OCI-LY1 (cell line): ENCODE measurements around the gene CTXN2.

Experiments
- H2AFZ ChIP-seq: fragments of 200-600 bp; sonication (generic), shearing (Covaris generic); 2 replicates; pipeline ENCODE4 v1.6.0; 2014; ENCODE audit warnings: antibody characterized with exemption, mild to moderate bottlenecking, low read length
- H3F3A ChIP-seq: fragments of 200-600 bp; sonication (generic), shearing (Covaris generic); 2 replicates; pipeline ENCODE4 v1.6.0; 2014; ENCODE audit warnings: mild to moderate bottlenecking, antibody characterized with exemption, low read length, moderate library complexity; ENCODE audit not compliant: insufficient read depth
- H3K27ac ChIP-seq: fragments of 200-600 bp; sonication (generic); 2 replicates; pipeline ENCODE4 v1.5.1; 2014; ENCODE audit warnings: low read length, mixed run types, mild to moderate bottlenecking, low read depth; ENCODE audit not compliant: poor library complexity, severe bottlenecking
- H3K27me3 ChIP-seq: fragments of 200-600 bp; sonication (generic); 2 replicates; pipeline ENCODE4 v1.6.0; 2014; ENCODE audit warnings: antibody characterized with exemption, mild to moderate bottlenecking, low read length, moderate library complexity; ENCODE audit not compliant: insufficient read depth
- H3K36me3 ChIP-seq: fragments of 200-600 bp; sonication (generic); 2 replicates; pipeline ENCODE4 v1.6.1; 2014; ENCODE audit warnings: mild to moderate bottlenecking, antibody characterized with exemption, low read length, moderate library complexity, mixed read lengths; ENCODE audit not compliant: insufficient read depth
- H3K4me1 ChIP-seq: fragments of 200-600 bp; sonication (generic); 2 replicates; pipeline ENCODE4 v1.5.1; 2014; ENCODE audit warnings: mild to moderate bottlenecking, low read length, moderate library complexity; ENCODE audit not compliant: insufficient read depth, severe bottlenecking
- H3K4me2 ChIP-seq: fragments of 200-600 bp; sonication (generic), shearing (Covaris generic); 2 replicates; pipeline ENCODE4 v1.6.1; 2014; ENCODE audit warnings: low read length
- H3K4me3 ChIP-seq: fragments of 200-600 bp; sonication (generic); 2 replicates; pipeline ENCODE4 v1.5.1; 2014; ENCODE audit warnings: low read length, low read depth, mild to moderate bottlenecking, mixed read lengths; ENCODE audit not compliant: poor library complexity, severe bottlenecking
- H3K79me2 ChIP-seq: fragments of 200-600 bp; shearing (Covaris generic); 2 replicates; pipeline ENCODE4 v1.6.1; 2016; ENCODE audit warnings: mixed run types, low read length, mixed read lengths; ENCODE audit not compliant: insufficient read depth
- H3K9ac ChIP-seq: fragments of 200-600 bp; sonication (generic), shearing (Covaris generic); 2 replicates; pipeline ENCODE4 v1.6.1; 2014; ENCODE audit warnings: mild to moderate bottlenecking, low read length, mixed read lengths
- H3K9me2 ChIP-seq: fragments of 200-600 bp; sonication (generic), shearing (Covaris generic); 2 replicates; pipeline ENCODE4 v1.6.1; 2014; ENCODE audit warnings: low read depth, mild to moderate bottlenecking, low read length, mixed read lengths
- H3K9me3 ChIP-seq: fragments of 200-600 bp; shearing (Covaris generic); 2 replicates; pipeline ENCODE4 v1.6.1; 2014; ENCODE audit warnings: low read length, mixed read lengths
- H4K20me1 ChIP-seq: fragments of 200-600 bp; sonication (generic), shearing (Covaris generic); 2 replicates; pipeline ENCODE4 v1.6.0; 2016; ENCODE audit warnings: mild to moderate bottlenecking, low read length; ENCODE audit not compliant: insufficient read depth
- EZH2 ChIP-seq: fragments of 200-600 bp; sonication (generic), shearing (Covaris generic); IDR thresholded peaks from 2 replicates; pipeline ENCODE4 v1.8.0; 2017; ENCODE audit warnings: borderline replicate concordance, mixed run types, mild to moderate bottlenecking, antibody characterized with exemption, low read length, moderate library complexity, mixed read lengths
- TF ChIP-seq, protein P1 (sequence below): fragments of 200-600 bp; sonication (generic), shearing (Covaris generic); IDR thresholded peaks from 2 replicates; pipeline ENCODE4 v1.5.1; 2017; ENCODE audit warnings: mild to moderate bottlenecking, antibody characterized with exemption, low read length, moderate library complexity, mixed read lengths

CTXN2 gene

DNA sequence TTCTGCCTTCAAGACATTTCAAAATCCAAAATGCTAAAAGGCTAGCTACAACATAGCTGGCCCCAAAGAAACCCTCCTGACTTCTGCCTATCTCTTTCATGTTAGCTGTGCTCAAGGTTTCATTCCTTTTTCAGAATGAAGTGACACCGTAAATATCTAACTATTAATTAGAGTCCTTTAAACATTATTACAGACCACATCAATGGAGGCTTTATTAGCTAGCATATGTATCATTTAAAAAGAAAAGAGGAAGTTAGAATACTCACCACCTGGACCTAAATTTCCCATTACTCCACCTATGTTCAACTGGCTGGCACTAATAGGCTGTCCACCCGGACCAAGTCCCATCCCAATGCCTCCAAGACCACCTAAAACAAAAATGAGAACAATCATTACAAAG is 37.9 kb upstream of the CTXN2 start:
- TF ChIP-seq EZH2: no peak
- Histone ChIP-seq H3K36me3 (peaks cover 30% of the 10 kb centered on the region), H3K4me2 (no peak overlapping the region), H3K4me1 (no peaks in the 10 kb centered on the region), H3K27ac (no peak overlapping the region), H3K4me3 (no peak overlapping the region), H3K9ac (no peak overlapping the region), H3F3A (no peaks in the 10 kb centered on the region), H3K27me3 (no peaks in the 10 kb centered on the region), H4K20me1 (no peaks in the 10 kb centered on the region), H3K9me3 (no peaks in the 10 kb centered on the region), H3K9me2 (no peaks in the 10 kb centered on the region), H3K79me2 (no peaks in the 10 kb centered on the region), H2AFZ (no peak overlapping the region)

DNA sequence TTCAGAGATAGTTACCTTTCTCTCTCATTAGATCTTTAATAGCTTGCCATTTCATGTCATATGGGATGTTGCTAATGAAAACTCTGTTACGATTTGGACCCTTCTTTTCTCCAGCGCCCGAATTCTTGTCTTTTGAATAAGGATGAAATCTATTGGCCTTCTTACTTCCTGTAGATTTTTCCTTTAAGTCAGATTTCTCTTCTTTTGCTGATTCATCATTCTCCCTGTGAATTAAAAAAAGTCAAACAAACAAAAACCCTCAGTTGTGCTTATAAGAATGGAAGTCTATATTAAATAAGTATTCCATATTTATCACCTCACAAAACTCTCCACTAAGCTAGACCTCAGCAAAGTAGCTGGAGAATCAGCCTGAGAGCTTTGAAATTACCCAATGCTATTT is 22.8 kb upstream of the CTXN2 start:
- Histone ChIP-seq H2AFZ (no peak overlapping the region), H3K79me2 (peaks cover 31% of the 10 kb centered on the region), H3K27ac (no peak overlapping the region), H3F3A (no peaks in the 10 kb centered on the region), H3K4me3 (no peak overlapping the region), H3K4me1 (no peaks in the 10 kb centered on the region), H3K4me2 (no peak overlapping the region), H3K36me3 (peaks cover 31% of the 10 kb centered on the region), H3K9me3 (0 out of 2 replicates have a peak, but pooled peaks cover 2% of the 10 kb centered on the region), H4K20me1 (no peaks in the 10 kb centered on the region), H3K9me2 (no peaks in the 10 kb centered on the region), H3K9ac (no peak overlapping the region), H3K27me3 (no peaks in the 10 kb centered on the region)
- TF ChIP-seq, protein P1, sequence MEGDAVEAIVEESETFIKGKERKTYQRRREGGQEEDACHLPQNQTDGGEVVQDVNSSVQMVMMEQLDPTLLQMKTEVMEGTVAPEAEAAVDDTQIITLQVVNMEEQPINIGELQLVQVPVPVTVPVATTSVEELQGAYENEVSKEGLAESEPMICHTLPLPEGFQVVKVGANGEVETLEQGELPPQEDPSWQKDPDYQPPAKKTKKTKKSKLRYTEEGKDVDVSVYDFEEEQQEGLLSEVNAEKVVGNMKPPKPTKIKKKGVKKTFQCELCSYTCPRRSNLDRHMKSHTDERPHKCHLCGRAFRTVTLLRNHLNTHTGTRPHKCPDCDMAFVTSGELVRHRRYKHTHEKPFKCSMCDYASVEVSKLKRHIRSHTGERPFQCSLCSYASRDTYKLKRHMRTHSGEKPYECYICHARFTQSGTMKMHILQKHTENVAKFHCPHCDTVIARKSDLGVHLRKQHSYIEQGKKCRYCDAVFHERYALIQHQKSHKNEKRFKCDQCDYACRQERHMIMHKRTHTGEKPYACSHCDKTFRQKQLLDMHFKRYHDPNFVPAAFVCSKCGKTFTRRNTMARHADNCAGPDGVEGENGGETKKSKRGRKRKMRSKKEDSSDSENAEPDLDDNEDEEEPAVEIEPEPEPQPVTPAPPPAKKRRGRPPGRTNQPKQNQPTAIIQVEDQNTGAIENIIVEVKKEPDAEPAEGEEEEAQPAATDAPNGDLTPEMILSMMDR: no peak
- no peak for TF ChIP-seq EZH2

DNA sequence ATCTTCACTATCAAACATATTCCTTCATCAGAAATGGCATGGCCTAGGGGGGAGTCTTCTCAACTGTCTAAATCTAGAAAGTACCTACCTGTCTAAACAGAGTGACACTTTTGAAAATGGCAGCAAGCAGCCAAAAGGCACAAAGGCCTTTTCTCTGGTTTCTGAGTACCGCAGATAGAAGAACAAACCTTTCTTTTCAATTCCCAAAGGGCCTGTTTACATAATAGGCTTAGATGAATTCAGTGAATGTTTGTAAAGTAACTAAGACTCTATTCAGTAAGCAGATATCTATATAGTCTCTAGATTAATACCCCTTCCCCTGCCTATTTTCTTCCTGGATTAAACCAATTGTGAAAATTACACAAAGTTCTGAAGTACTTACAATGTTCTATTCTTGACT is 20.5 kb upstream of the CTXN2 start:
- H3K36me3 ChIP-seq: peaks cover 22% of the 10 kb centered on the region; the same call in 1 of the 2 replicates
- H3K79me2 ChIP-seq: peaks cover 54% of the 10 kb centered on the region
- TF ChIP-seq, protein P1: no peak
- no peak for TF ChIP-seq EZH2
- H3K27ac ChIP-seq: no peak overlapping the region
- H3K4me2 ChIP-seq: no peak overlapping the region
- no peaks in the 10 kb centered on the region for H4K20me1 ChIP-seq
- 0 out of 2 replicates have a peak, but pooled peaks cover 2% of the 10 kb centered on the region for H3K9me3 ChIP-seq
- no peaks in the 10 kb centered on the region for H3K9me2 ChIP-seq
- H3K27me3 ChIP-seq: no peaks in the 10 kb centered on the region
- peaks cover 10% of the 10 kb centered on the region for H3K4me1 ChIP-seq
- no peak overlapping the region for H3K4me3 ChIP-seq
- H3F3A ChIP-seq: no peaks in the 10 kb centered on the region
- H2AFZ ChIP-seq: no peak overlapping the region
- H3K9ac ChIP-seq: no peak overlapping the region

DNA sequence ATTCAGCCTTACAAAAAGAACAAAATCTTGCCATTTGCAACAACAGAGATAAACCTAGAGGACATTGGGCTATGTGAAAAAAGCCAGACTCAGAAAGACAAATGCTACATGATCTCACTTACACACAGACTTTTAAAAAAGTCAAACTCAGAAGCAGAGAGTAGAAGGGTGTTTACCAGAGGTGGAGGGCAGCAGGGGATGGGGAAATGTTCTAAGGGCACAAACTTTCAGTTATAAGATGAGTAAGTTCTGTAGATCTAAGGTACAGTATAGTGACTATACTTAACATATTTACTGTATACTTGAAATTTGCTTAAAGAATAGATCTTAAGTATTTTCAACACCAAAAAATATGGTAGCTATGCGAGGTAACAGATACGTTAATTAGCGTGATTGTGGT is 16.3 kb upstream of the CTXN2 start:
- H3K9ac ChIP-seq: no peak overlapping the region
- H3K4me2 ChIP-seq: no peak overlapping the region
- H3K4me1 ChIP-seq: peaks cover 30% of the 10 kb centered on the region
- H3F3A ChIP-seq: no peaks in the 10 kb centered on the region
- no peaks in the 10 kb centered on the region for H3K27me3 ChIP-seq
- H3K9me3 ChIP-seq: 0 out of 2 replicates have a peak, but pooled peaks cover 2% of the 10 kb centered on the region
- no peak for TF ChIP-seq EZH2
- TF ChIP-seq, protein P1: no peak
- no peak overlapping the region for H3K27ac ChIP-seq
- H3K79me2 ChIP-seq: peaks cover 66% of the 10 kb centered on the region
- H3K36me3 ChIP-seq: no peaks in the 10 kb centered on the region
- H3K4me3 ChIP-seq: no peak overlapping the region
- H3K9me2 ChIP-seq: no peaks in the 10 kb centered on the region
- H4K20me1 ChIP-seq: no peaks in the 10 kb centered on the region
- H2AFZ ChIP-seq: no peak overlapping the region
